ENCODE measurements around the gene CDH4.

The CDH4 gene

DNA sequence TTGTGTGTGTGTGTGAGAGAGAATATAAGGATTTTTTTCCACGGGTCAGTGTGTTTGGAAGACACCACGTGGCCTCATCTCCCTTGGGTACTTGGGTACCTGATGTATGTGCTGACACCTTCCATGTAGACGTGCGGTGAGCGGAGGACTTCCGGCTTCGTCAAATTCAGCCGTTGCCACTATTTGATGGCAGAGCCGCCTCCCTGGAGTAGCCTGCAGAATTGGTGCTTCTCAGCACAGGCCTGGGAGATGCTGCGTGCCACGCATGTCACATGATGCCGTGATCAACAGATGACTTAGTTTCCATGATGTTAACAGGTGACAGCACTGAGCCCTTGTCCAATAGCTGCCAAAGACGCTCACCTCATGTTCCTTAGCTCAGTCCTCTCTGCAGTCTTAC lies 69.4 kb downstream of the CDH4 start:
- no peaks in the 10 kb centered on the region for H3K9me3 ChIP-seq (ENCODE audit: control insufficient read depth in 2 of 2, low read length in 2 of 2)
- no peaks in the 10 kb centered on the region for H3K36me3 ChIP-seq (ENCODE audit: control insufficient read depth in 2 of 2, insufficient read depth in 2 of 2, low read length in 2 of 2)
- H3K9ac ChIP-seq (ENCODE audit: low read depth in 1 of 2, low read length in 2 of 2) = no peak overlapping the region
- no peaks in the 10 kb centered on the region for H3K4me1 ChIP-seq (ENCODE audit: control insufficient read depth in 2 of 2, insufficient read depth in 2 of 2, low read length in 2 of 2)
- H3K27ac ChIP-seq (ENCODE audit: low read depth in 2 of 2, low read length in 2 of 2) = no peak overlapping the region
- no peak overlapping the region for H3K4me3 ChIP-seq (ENCODE audit: low read length in 2 of 2)
- H3K27me3 ChIP-seq (ENCODE audit: control insufficient read depth in 2 of 2, insufficient read depth in 2 of 2, low read length in 2 of 2) = no peaks in the 10 kb centered on the region

DNA sequence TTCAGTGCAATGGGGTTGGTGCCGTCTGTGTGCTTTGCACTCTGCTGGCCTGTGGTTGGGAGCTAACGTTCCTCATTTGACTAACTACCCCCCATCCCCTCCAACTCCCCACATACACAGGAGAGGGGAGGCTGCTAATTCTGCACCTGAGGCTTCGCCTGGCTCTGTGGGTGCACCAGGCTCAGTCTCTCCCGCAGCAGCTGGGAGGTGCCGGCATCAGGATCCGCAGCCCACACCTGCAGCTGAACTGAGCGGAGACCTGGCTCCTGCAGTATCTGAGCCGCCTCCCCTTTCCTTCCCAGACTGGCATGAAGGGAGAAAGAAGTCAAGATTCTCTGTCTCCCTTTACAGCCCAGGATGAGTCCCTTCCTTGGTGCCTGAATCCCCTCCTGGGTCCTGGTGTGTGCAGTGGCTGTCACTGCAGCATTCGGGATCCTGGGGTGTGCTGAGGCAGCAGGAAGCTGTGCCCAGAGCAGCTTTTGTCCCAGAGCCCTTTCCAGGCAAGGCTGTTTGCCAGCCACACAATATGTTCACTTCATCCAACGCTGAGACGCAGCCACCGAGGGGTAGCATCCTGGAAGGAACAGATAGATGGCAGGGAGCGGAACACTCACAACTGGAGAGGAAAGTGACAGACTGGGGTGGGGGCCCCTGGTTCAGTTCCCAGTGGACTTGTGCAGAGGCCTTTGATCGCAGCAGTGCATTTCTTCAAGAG lies 70.2 kb downstream of the CDH4 start:
- no peak overlapping the region for H3K4me3 ChIP-seq (ENCODE audit: low read length in 2 of 2)
- H3K4me1 ChIP-seq (ENCODE audit: control insufficient read depth in 2 of 2, insufficient read depth in 2 of 2, low read length in 2 of 2) = no peaks in the 10 kb centered on the region
- H3K9ac ChIP-seq (ENCODE audit: low read depth in 1 of 2, low read length in 2 of 2) = no peak overlapping the region
- no peaks in the 10 kb centered on the region for H3K9me3 ChIP-seq (ENCODE audit: control insufficient read depth in 2 of 2, low read length in 2 of 2)
- no peaks in the 10 kb centered on the region for H3K27me3 ChIP-seq (ENCODE audit: control insufficient read depth in 2 of 2, insufficient read depth in 2 of 2, low read length in 2 of 2)
- no peaks in the 10 kb centered on the region for H3K36me3 ChIP-seq (ENCODE audit: control insufficient read depth in 2 of 2, insufficient read depth in 2 of 2, low read length in 2 of 2)
- no peak overlapping the region for H3K27ac ChIP-seq (ENCODE audit: low read depth in 2 of 2, low read length in 2 of 2)

DNA sequence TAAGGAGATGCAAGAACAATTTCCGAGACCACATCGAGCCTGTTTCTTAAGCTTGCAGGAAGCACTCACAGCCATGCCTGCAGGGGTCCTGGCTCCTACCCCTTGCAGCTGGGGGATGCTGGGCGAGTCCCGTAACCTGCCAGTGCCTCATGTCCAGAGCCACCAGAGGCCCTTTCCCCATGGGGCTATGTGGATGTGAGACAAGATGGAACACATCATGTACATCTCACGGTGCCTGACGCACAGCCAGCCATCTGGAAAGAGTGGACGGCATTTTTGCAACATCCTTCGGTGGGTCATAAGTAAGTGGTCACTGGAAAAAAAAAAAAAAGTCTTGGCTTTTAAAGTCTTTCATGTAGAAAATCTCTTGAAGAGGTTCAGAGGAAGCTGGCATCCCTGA lies 72.8 kb downstream of the CDH4 start:
- Histone ChIP-seq H3K4me3 (ENCODE audit: low read length in 2 of 2) (no peak overlapping the region), H3K9me3 (ENCODE audit: control insufficient read depth in 2 of 2, low read length in 2 of 2) (no peaks in the 10 kb centered on the region), H3K36me3 (ENCODE audit: control insufficient read depth in 2 of 2, insufficient read depth in 2 of 2, low read length in 2 of 2) (no peaks in the 10 kb centered on the region), H3K27ac (ENCODE audit: low read depth in 2 of 2, low read length in 2 of 2) (no peak overlapping the region), H3K4me1 (ENCODE audit: control insufficient read depth in 2 of 2, insufficient read depth in 2 of 2, low read length in 2 of 2) (no peaks in the 10 kb centered on the region), H3K27me3 (ENCODE audit: control insufficient read depth in 2 of 2, insufficient read depth in 2 of 2, low read length in 2 of 2) (no peaks in the 10 kb centered on the region), H3K9ac (ENCODE audit: low read depth in 1 of 2, low read length in 2 of 2) (no peak overlapping the region)

DNA sequence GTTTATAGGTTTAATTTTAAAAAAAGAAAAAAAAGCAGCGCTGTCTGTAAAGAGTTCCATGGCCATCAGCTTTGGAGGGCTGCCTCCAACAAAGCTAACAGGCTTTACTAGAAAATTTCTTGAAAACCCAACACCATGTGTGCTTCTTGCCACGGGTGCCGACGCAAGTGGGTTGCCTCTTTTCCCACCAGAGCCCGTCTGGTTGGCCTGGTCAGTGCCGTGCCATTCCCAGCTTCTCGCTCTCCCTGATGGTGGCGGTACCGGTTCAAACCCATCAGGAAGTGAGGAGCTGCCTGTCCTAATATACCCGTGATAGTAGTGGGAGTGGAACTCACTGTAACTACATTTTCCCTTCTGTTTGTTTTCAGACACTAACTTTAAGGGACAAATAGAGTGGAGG lies 73.7 kb downstream of the CDH4 start:
- no peaks in the 10 kb centered on the region for H3K4me1 ChIP-seq (ENCODE audit: control insufficient read depth in 2 of 2, insufficient read depth in 2 of 2, low read length in 2 of 2)
- no peaks in the 10 kb centered on the region for H3K9me3 ChIP-seq (ENCODE audit: control insufficient read depth in 2 of 2, low read length in 2 of 2)
- H3K27me3 ChIP-seq (ENCODE audit: control insufficient read depth in 2 of 2, insufficient read depth in 2 of 2, low read length in 2 of 2) = no peaks in the 10 kb centered on the region
- no peak overlapping the region for H3K9ac ChIP-seq (ENCODE audit: low read depth in 1 of 2, low read length in 2 of 2)
- H3K27ac ChIP-seq (ENCODE audit: low read depth in 2 of 2, low read length in 2 of 2) = no peak overlapping the region
- no peaks in the 10 kb centered on the region for H3K36me3 ChIP-seq (ENCODE audit: control insufficient read depth in 2 of 2, insufficient read depth in 2 of 2, low read length in 2 of 2)
- no peak overlapping the region for H3K4me3 ChIP-seq (ENCODE audit: low read length in 2 of 2)

DNA sequence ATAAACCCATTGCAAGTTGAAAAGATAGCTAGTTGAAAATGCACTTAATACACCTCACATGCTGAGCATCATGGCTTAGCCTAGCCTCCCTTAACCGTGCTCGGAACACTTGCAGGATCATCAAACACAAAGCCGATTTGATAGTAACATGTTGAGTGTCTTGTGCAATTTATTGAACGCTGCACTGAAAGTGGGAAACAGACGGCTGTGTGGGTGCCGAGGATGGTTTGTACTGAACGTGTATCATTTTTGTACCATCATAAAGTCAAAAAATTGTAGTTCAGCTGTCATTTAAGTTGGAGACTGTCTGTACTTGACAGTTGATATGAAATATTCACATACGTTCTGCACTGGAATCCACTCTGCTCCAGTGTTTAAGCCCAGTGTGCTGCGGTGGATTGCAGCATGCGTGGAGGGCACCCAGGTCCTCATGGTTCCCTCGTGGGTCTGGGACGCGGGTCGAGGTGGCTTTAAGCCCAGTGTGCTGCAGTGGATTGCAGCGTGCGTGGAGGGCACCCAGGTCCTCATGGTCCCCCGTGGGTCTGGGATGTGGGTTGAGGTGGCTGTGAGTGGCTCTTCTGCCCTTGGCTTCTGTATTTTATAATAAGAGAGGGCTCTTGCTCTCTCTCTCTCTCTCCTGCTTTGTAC lies 77.0 kb downstream of the CDH4 start:
- H3K9me3 ChIP-seq (ENCODE audit: control insufficient read depth in 2 of 2, low read length in 2 of 2) = no peaks in the 10 kb centered on the region
- no peak overlapping the region for H3K27ac ChIP-seq (ENCODE audit: low read depth in 2 of 2, low read length in 2 of 2)
- H3K36me3 ChIP-seq (ENCODE audit: control insufficient read depth in 2 of 2, insufficient read depth in 2 of 2, low read length in 2 of 2) = no peaks in the 10 kb centered on the region

DNA sequence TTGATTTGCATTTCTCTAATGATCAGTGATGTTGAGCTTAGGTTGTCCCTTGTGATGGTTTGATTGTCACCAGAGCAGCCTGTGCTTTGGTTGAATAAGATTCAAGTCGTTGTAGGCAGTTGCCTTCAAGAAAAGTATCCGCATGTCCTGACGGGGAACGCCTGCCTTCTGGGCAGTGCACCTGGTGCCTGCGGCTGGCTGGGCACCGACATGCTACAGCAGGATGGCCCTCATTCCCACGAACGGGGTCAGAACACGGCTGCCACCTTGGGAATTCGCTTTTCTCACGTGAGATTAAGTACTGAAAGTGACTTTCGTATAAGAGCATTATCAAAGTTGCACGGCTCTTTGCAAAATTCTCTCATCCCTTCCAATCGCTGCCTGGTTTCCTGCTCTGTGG lies 78.4 kb downstream of the CDH4 start:
- no peak overlapping the region for H3K9ac ChIP-seq (ENCODE audit: low read depth in 1 of 2, low read length in 2 of 2)

More for the DNA sequence above, 77.0 kb downstream of the CDH4 start:
- Histone ChIP-seq H3K9ac (ENCODE audit: low read depth in 1 of 2, low read length in 2 of 2) (no peak overlapping the region), H3K4me3 (ENCODE audit: low read length in 2 of 2) (no peak overlapping the region), H3K27me3 (ENCODE audit: control insufficient read depth in 2 of 2, insufficient read depth in 2 of 2, low read length in 2 of 2) (no peaks in the 10 kb centered on the region), H3K4me1 (ENCODE audit: control insufficient read depth in 2 of 2, insufficient read depth in 2 of 2, low read length in 2 of 2) (no peaks in the 10 kb centered on the region)

DNA sequence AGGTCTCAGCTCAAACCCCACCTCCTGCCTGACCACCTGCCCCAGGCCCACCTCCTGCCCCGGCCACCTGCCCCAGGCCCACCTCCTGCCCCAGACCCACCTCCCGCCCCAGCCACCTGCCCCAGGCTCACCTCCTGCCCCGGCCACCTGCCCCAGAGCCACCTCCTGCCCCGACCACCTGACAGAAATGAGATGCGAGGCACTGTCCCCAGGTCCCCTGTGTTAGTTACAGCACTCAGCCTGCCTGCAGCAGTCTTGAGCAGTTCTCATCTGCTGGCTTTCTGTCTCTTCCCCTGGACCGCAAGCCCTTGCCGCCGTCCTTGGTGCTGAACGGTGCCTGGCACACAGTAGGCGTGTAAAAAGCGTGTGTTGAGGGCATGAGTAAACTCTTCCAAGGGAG lies 79.5 kb downstream of the CDH4 start:
- Histone ChIP-seq H3K9ac (ENCODE audit: low read depth in 1 of 2, low read length in 2 of 2) (no peak overlapping the region), H3K36me3 (ENCODE audit: control insufficient read depth in 2 of 2, insufficient read depth in 2 of 2, low read length in 2 of 2) (no peaks in the 10 kb centered on the region), H3K4me1 (ENCODE audit: control insufficient read depth in 2 of 2, insufficient read depth in 2 of 2, low read length in 2 of 2) (no peaks in the 10 kb centered on the region), H3K4me3 (ENCODE audit: low read length in 2 of 2) (no peak overlapping the region), H3K9me3 (ENCODE audit: control insufficient read depth in 2 of 2, low read length in 2 of 2) (no peaks in the 10 kb centered on the region), H3K27me3 (ENCODE audit: control insufficient read depth in 2 of 2, insufficient read depth in 2 of 2, low read length in 2 of 2) (no peaks in the 10 kb centered on the region), H3K27ac (ENCODE audit: low read depth in 2 of 2, low read length in 2 of 2) (no peak overlapping the region)

More for the DNA sequence above, 78.4 kb downstream of the CDH4 start:
- Histone ChIP-seq H3K36me3 (ENCODE audit: control insufficient read depth in 2 of 2, insufficient read depth in 2 of 2, low read length in 2 of 2) (no peaks in the 10 kb centered on the region), H3K27me3 (ENCODE audit: control insufficient read depth in 2 of 2, insufficient read depth in 2 of 2, low read length in 2 of 2) (no peaks in the 10 kb centered on the region), H3K4me3 (ENCODE audit: low read length in 2 of 2) (no peak overlapping the region), H3K9me3 (ENCODE audit: control insufficient read depth in 2 of 2, low read length in 2 of 2) (no peaks in the 10 kb centered on the region), H3K4me1 (ENCODE audit: control insufficient read depth in 2 of 2, insufficient read depth in 2 of 2, low read length in 2 of 2) (no peaks in the 10 kb centered on the region), H3K27ac (ENCODE audit: low read depth in 2 of 2, low read length in 2 of 2) (no peak overlapping the region)

DNA sequence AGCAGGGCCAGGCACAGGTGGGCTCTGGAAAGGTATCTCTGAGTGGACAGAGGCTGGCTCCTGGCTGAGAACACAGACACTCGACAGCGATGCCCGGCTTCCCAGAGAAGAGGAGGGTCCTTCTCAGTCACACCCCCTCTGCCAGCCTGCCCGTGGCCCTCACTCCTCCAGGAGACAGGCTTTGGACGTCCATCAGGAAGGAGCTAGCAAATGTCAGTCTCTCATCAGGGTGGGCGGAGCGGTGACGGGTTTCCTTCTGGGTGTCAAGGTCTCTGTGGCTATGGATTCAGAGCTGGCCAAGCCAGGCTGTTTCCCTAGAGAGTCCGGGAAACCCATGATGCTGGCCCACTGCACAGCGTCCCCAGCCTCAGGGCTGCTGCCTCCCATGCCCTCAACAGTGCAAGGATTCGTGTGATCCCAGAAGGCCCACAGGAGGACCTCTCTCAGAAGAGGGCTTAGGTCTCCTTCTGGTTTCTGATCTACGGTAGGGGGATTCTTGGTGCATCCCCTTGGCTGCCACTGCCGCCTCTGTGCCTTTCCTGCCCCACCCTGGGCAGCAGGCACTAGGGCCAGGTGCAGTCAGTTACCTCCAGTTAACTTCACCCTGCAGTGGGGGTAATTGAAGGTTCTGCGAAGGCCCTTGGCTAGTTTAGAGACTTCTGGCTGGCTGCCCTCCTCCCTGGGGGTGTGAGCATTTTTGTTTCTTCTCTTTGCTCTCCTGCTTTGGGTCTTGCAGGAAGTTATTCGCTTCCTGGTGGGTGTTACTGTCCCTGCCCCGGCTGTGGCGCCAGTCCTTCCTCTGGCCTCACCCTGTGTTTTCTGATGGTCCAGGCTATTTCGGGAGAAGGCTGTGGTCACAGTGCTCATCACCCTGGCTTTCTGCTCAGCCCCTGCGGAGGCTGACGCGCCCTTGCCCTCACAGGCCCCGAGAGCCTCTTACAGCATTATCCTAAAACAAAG lies 80.2 kb downstream of the CDH4 start:
- Histone ChIP-seq H3K27ac (ENCODE audit: low read depth in 2 of 2, low read length in 2 of 2) (no peak overlapping the region), H3K9me3 (ENCODE audit: control insufficient read depth in 2 of 2, low read length in 2 of 2) (no peaks in the 10 kb centered on the region), H3K27me3 (ENCODE audit: control insufficient read depth in 2 of 2, insufficient read depth in 2 of 2, low read length in 2 of 2) (no peaks in the 10 kb centered on the region), H3K4me3 (ENCODE audit: low read length in 2 of 2) (no peak overlapping the region), H3K4me1 (ENCODE audit: control insufficient read depth in 2 of 2, insufficient read depth in 2 of 2, low read length in 2 of 2) (no peaks in the 10 kb centered on the region), H3K36me3 (ENCODE audit: control insufficient read depth in 2 of 2, insufficient read depth in 2 of 2, low read length in 2 of 2) (no peaks in the 10 kb centered on the region), H3K9ac (ENCODE audit: low read depth in 1 of 2, low read length in 2 of 2) (no peak overlapping the region)

DNA sequence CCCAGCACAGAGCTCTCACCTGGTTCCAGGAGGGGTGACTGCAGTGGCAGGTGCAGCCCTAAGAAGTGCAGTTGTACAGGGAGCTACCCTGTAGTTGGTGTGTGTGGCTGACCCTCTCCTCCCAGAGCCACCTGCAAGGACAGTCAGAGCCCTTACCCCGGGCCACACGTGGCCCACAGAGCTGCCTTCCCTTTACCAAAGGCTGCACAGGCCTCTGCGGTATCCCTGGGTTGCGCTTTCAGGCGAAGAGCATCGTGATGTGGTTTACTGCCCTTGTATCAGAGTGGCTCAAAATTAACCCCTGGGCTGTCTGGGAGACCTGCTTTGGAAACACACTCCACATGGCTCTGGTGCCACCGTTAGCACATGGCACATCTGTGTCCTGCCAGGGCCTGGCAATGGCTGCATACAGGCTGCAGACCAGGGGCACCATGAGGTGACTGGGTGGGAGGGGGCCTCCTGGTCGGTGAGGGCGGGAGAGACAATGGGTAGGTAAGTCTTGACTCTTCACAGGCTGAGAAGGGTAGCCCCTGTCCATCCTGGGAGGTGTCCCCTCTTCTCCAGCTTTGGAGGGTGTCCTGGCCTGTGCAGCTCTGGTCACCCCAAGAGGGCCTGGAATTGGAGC lies 81.5 kb downstream of the CDH4 start:
- no peaks in the 10 kb centered on the region for H3K27me3 ChIP-seq (ENCODE audit: control insufficient read depth in 2 of 2, insufficient read depth in 2 of 2, low read length in 2 of 2)
- no peaks in the 10 kb centered on the region for H3K9me3 ChIP-seq (ENCODE audit: control insufficient read depth in 2 of 2, low read length in 2 of 2)
- H3K4me1 ChIP-seq (ENCODE audit: control insufficient read depth in 2 of 2, insufficient read depth in 2 of 2, low read length in 2 of 2) = no peaks in the 10 kb centered on the region
- no peak overlapping the region for H3K4me3 ChIP-seq (ENCODE audit: low read length in 2 of 2)
- H3K9ac ChIP-seq (ENCODE audit: low read depth in 1 of 2, low read length in 2 of 2) = no peak overlapping the region
- H3K27ac ChIP-seq (ENCODE audit: low read depth in 2 of 2, low read length in 2 of 2) = no peak overlapping the region
- no peaks in the 10 kb centered on the region for H3K36me3 ChIP-seq (ENCODE audit: control insufficient read depth in 2 of 2, insufficient read depth in 2 of 2, low read length in 2 of 2)

DNA sequence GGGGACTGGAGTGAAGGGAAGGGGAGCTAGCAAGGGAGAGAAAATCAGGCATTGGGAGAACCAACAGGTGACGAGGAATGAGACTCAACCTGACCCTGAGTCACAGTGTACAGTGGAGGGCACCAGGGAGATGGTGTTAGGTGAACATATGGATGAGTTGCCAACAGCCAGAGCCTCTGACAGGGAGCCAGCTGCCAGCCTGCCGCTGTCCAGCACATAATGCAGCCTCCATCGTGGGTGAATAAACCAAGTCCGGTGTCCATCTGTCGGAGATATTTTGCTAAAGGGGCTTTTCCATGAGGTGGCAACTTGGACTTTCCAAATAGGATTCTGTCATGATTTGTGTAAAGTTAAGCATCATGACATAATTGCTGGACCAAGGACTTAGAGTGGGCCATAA lies 88.1 kb downstream of the CDH4 start:
- H3K36me3 ChIP-seq (ENCODE audit: control insufficient read depth in 2 of 2, insufficient read depth in 2 of 2, low read length in 2 of 2) = no peaks in the 10 kb centered on the region
- H3K9me3 ChIP-seq (ENCODE audit: control insufficient read depth in 2 of 2, low read length in 2 of 2) = no peaks in the 10 kb centered on the region
- no peak overlapping the region for H3K4me3 ChIP-seq (ENCODE audit: low read length in 2 of 2)
- no peak overlapping the region for H3K9ac ChIP-seq (ENCODE audit: low read depth in 1 of 2, low read length in 2 of 2)
- no peaks in the 10 kb centered on the region for H3K27me3 ChIP-seq (ENCODE audit: control insufficient read depth in 2 of 2, insufficient read depth in 2 of 2, low read length in 2 of 2)
- no peak overlapping the region for H3K27ac ChIP-seq (ENCODE audit: low read depth in 2 of 2, low read length in 2 of 2)
- no peaks in the 10 kb centered on the region for H3K4me1 ChIP-seq (ENCODE audit: control insufficient read depth in 2 of 2, insufficient read depth in 2 of 2, low read length in 2 of 2)

Measured in mucosa of rectum (tissue), 2 donors.